ENCODE measurements around the gene LXN.

GRCh38 chr3:158712443-158712842 lies 40.0 kb upstream of the LXN start:
- TF ChIP-seq CTCF (conservative IDR thresholded peaks at IDR 0.05; ENCODE audit: low read length) (no peak), EZH2phosphoT487 (IDR thresholded peaks at IDR 0.05; ENCODE audit: borderline replicate concordance, low read depth, low read length) (no peak)

Measured in OCI-LY7 (cell line).